IMR-90 (cell line): ENCODE results near the gene CCT4. TPM values are rescaled to one million over a fixed set of nuclear protein-coding genes. Genes with fewer than 3 reads are reported as not detected.

ENCODE experiments used
- ATAC-seq: fragments of 200-7000 bp; cut with Tn5 transposase; 2 replicates; pipeline ENCODE4 v1.9.1; 2020; ENCODE audit warnings: low read depth, mild to moderate bottlenecking, moderate library complexity
- BruUV-seq: library from RNA; stranded (reverse); fragments of 400-500 nt; replicated peaks from 2 replicates; lab custom pipeline; 2021; lab: Mats Ljungman, UMichigan
- CTCF ChIA-PET: fragments of 300-600 bp; formaldehyde crosslinking; extraction: SDS; loops from one replicate; lab custom pipeline; 2021; ENCODE audit warnings: antibody characterized with exemption; lab: Yijun Ruan, JAX
- POLR2A ChIA-PET: fragments of 300-600 bp; sonication (Branson Sonifier 250); formaldehyde crosslinking; loops from one replicate; lab custom pipeline; 2022; ENCODE audit warnings: antibody characterized with exemption; ENCODE audit not compliant: unreplicated experiment; lab: Charles Lee
- DNase-seq: peaks from one replicate; pipeline ENCODE4 v3.0.0; 2013
- H2AFZ ChIP-seq: replicated peaks from 2 replicates; pipeline ENCODE3; 2013; ENCODE audit warnings: low read length, mild to moderate bottlenecking; ENCODE audit not compliant: poor library complexity
- H2AK5ac ChIP-seq: 2 replicates; pipeline ENCODE4 v1.6.1; 2013; ENCODE audit warnings: low read depth, low read length, inconsistent platforms
- H2AK9ac ChIP-seq: replicated peaks from 2 replicates; pipeline ENCODE3; 2013; ENCODE audit warnings: mild to moderate bottlenecking, low read depth, low read length, moderate library complexity; ENCODE audit not compliant: poor library complexity
- H2BK120ac ChIP-seq: 2 replicates; pipeline ENCODE4 v1.6.1; 2013; ENCODE audit warnings: low read depth, low read length, inconsistent platforms
- H2BK15ac ChIP-seq: 3 replicates; pipeline ENCODE4 v1.6.1; 2013; ENCODE audit warnings: low read depth, low read length, inconsistent platforms
- H2BK20ac ChIP-seq: 2 replicates; pipeline ENCODE4 v1.6.1; 2013; ENCODE audit warnings: low read depth, mild to moderate bottlenecking, inconsistent platforms, low read length, moderate library complexity
- H2BK5ac ChIP-seq: 2 replicates; pipeline ENCODE4 v1.6.1; 2013; ENCODE audit warnings: mild to moderate bottlenecking, low read depth, low read length, inconsistent platforms; ENCODE audit not compliant: poor library complexity, severe bottlenecking
- H3K14ac ChIP-seq: replicated peaks from 2 replicates; pipeline ENCODE4 v1.6.1; 2013; ENCODE audit warnings: low read depth, low read length, inconsistent platforms
- H3K18ac ChIP-seq: 2 replicates; pipeline ENCODE4 v1.6.1; 2013; ENCODE audit warnings: low read depth, low read length, control low read depth
- H3K23ac ChIP-seq: 2 replicates; pipeline ENCODE4 v1.6.1; 2013; ENCODE audit warnings: low read depth, low read length, inconsistent platforms
- H3K27ac ChIP-seq: 2 replicates; pipeline ENCODE4 v1.5.1; 2013; ENCODE audit warnings: mild to moderate bottlenecking, control low read depth, low read length; ENCODE audit not compliant: insufficient read depth
- H3K27me3 ChIP-seq: 2 replicates; pipeline ENCODE4 v1.6.1; 2013; ENCODE audit warnings: low read length; ENCODE audit not compliant: control insufficient read depth, insufficient read depth
- H3K36me3 ChIP-seq: 2 replicates; pipeline ENCODE4 v1.6.1; 2013; ENCODE audit warnings: low read length, mixed read lengths; ENCODE audit not compliant: control insufficient read depth, insufficient read depth
- H3K4ac ChIP-seq: 2 replicates; pipeline ENCODE4 v1.6.1; 2013; ENCODE audit warnings: low read depth, low read length, inconsistent platforms
- H3K4me1 ChIP-seq: 2 replicates; pipeline ENCODE4 v1.6.1; 2013; ENCODE audit warnings: low read length, mixed read lengths; ENCODE audit not compliant: control insufficient read depth, insufficient read depth
- H3K4me2 ChIP-seq: 2 replicates; pipeline ENCODE4 v1.6.1; 2013; ENCODE audit warnings: low read depth, mild to moderate bottlenecking, control low read depth, low read length, moderate library complexity
- H3K4me3 ChIP-seq: 2 replicates; pipeline ENCODE4 v1.5.1; 2013; ENCODE audit warnings: low read depth, mild to moderate bottlenecking, control low read depth, low read length, moderate library complexity; ENCODE audit not compliant: insufficient read depth
- H3K56ac ChIP-seq: 2 replicates; pipeline ENCODE4 v1.6.1; 2013; ENCODE audit warnings: low read length, inconsistent platforms; ENCODE audit not compliant: insufficient read depth; ENCODE audit errors: extremely low read depth
- H3K79me1 ChIP-seq, 2 experiments: 2 replicates each; pipeline ENCODE4 v1.6.1; 2013; ENCODE audit warnings: low read length in 2 of 2, inconsistent platforms in 1 of 2, low read depth in 1 of 2
- H3K9ac ChIP-seq: 2 replicates; pipeline ENCODE4 v1.6.1; 2013; ENCODE audit warnings: low read depth, low read length, control low read depth
- H3K9me1 ChIP-seq: 2 replicates; pipeline ENCODE4 v1.6.1; 2013; ENCODE audit warnings: low read length, inconsistent platforms; ENCODE audit not compliant: insufficient read depth
- H3K9me3 ChIP-seq: 2 replicates; pipeline ENCODE4 v1.6.1; 2013; ENCODE audit warnings: low read length; ENCODE audit not compliant: control insufficient read depth, insufficient read depth
- H4K20me1 ChIP-seq: 2 replicates; pipeline ENCODE4 v1.6.1; 2013; ENCODE audit warnings: low read length, inconsistent platforms; ENCODE audit not compliant: insufficient read depth
- H4K5ac ChIP-seq: 2 replicates; pipeline ENCODE4 v1.6.1; 2013; ENCODE audit warnings: mild to moderate bottlenecking, low read depth, low read length, control low read depth
- H4K8ac ChIP-seq, 2 experiments: 2 replicates each; pipeline ENCODE4 v1.6.1; 2013; ENCODE audit warnings: low read depth in 2 of 2, low read length in 2 of 2, control low read depth in 1 of 2, inconsistent platforms in 1 of 2
- H4K91ac ChIP-seq: 2 replicates; pipeline ENCODE4 v1.6.1; 2013; ENCODE audit warnings: low read depth, low read length, inconsistent platforms; ENCODE audit not compliant: insufficient read depth
- CEBPB ChIP-seq: IDR thresholded peaks from 2 replicates; pipeline ENCODE4 v1.6.1; 2012; ENCODE audit warnings: low read depth, low read length, improper control_type of control experiment
- MAFK ChIP-seq: IDR thresholded peaks from 2 replicates; pipeline ENCODE4 v1.6.1; 2012; ENCODE audit warnings: low read depth, low read length, improper control_type of control experiment
- MXI1 ChIP-seq: IDR thresholded peaks from 2 replicates; pipeline ENCODE4 v1.6.1; 2012; ENCODE audit warnings: low read depth, mild to moderate bottlenecking, low read length, moderate library complexity, borderline replicate concordance
- NFE2L2 ChIP-seq: fragments of 150-350 bp; IDR thresholded peaks from 2 replicates; pipeline ENCODE4 v1.6.1; 2016; ENCODE audit warnings: low read depth, mild to moderate bottlenecking, low read length
- WGBS, 2 experiments: methylation state at CpG; one replicate each; pipeline versions ENCODE4 v1.1.5 to v1.1.7; 2013; ENCODE audit warnings: missing lambda C conversion rate in 2 of 2; ENCODE audit not compliant: insufficient read length in 1 of 2; ENCODE audit errors: extremely low coverage in 2 of 2; 5-methylcytosine and 5-hydroxymethylcytosine counted together
- dilution Hi-C: fragments of 300-500 bp; cut with HindIII; formaldehyde crosslinking; loops from one replicate; pipeline ENCODE4 v1.14.3; 2018; ENCODE audit warnings: low sequenced_read_pairs; ENCODE audit not compliant: unreplicated experiment
- in situ Hi-C: fragments of 300-500 bp; cut with MboI; formaldehyde crosslinking; loops from 3 replicates; pipeline ENCODE4 v1.14.3; 2019; ENCODE audit warnings: low sequenced_read_pairs, inconsistent platforms, mixed read lengths
- intact Hi-C: fragments of 100-400 bp; cut with micrococcal nuclease; formaldehyde crosslinking; loops from 2 replicates; pipeline ENCODE4 v1.10.0; 2022
- polyA plus RNA-seq, 3 experiments: library from polyadenylated mRNA; depleted of rRNA; stranded (reverse); fragments of >200 nt; gene quantifications; 2 replicates each; pipeline ENCODE4 v1.2.3, GENCODE V29; 2012; ENCODE audit warnings: low replicate concordance in 1 of 3
- total RNA-seq: library from RNA; depleted of rRNA; stranded (reverse); fragments of >200 nt; gene quantifications from 2 replicates; pipeline ENCODE4 v1.2.3, GENCODE V29; 2012

Gene CCT4
- total and polyA plus RNA-seq, 2 of the 4 experiments (the other 2 are of a cell fraction), result 94.4 to 187 TPM

DNA sequence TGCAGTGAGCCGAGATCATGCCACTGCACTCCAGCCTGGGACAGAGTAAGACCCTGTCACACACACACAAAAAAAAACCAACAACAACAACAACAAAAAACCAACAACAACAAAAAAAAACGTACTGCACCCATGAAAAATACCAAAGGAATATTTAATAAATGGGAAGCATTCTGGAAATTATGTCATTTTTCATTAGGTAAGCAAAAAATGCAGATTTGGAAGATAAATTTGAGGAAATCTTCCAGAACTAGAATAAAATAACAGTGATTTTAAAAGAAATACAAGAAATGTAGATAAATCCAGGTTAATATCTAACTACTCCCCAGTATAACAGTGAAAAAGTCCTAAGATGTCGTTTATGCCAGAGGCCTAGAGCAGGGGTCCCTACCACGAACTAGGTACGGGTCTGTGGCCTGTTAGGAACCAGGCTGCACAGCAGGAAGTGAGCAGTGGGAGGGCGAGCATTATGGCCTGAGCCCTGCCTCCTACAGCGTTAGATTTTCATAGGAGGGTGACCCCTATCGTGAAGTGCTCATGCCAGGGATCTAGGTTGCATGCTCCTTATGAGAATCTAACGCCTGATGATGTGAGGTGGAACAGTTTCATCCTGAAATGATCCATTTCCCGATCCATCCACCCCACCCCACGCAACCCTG is 56.1 kb downstream of the CCT4 start:
- TF ChIP-seq NFE2L2 (no peak), MXI1 (no peak), CEBPB (no peak), MAFK (peak; percentile 63)
- H3K4ac ChIP-seq, result no peak overlapping the region
- H2AK9ac ChIP-seq, result no peak overlapping the region
- H3K36me3 ChIP-seq, result no peaks in the 10 kb centered on the region
- no peaks in the 10 kb centered on the region for H4K20me1 ChIP-seq
- H4K8ac ChIP-seq, result no peak overlapping the region
- intact Hi-C loops, result no loop called here
- no peak overlapping the region for H2BK15ac ChIP-seq
- dilution Hi-C loops, result no loop called here
- DNase-seq, result no peak
- no peaks in the 10 kb centered on the region for H3K4me1 ChIP-seq
- H3K9me3 ChIP-seq, result no peaks in the 10 kb centered on the region
- in situ Hi-C loops, result no loop called here
- no peak overlapping the region for H4K5ac ChIP-seq
- H3K14ac ChIP-seq, result no peak overlapping the region
- H3K4me2 ChIP-seq, result no peak overlapping the region
- no peak overlapping the region for H2AFZ ChIP-seq
- H3K79me1 ChIP-seq, result no peaks in the 10 kb centered on the region
- no peak overlapping the region for H3K56ac ChIP-seq
- H2BK5ac ChIP-seq, result no peak overlapping the region
- WGBS, 2 experiments, result 50% methylated on average over 2 of the region's 11 CpGs; no CpG with 5 or more reads in 1 of the 2 experiments
- H2BK120ac ChIP-seq, result no peak overlapping the region
- H3K9ac ChIP-seq, result no peak overlapping the region
- BruUV-seq, result no TSS peak
- H3K18ac ChIP-seq, result no peak overlapping the region
- no peak overlapping the region for H2BK20ac ChIP-seq
- ChIA-PET CTCF (no interaction called here), POLR2A (no interaction called here)
- no peak overlapping the region for H3K27ac ChIP-seq
- H4K91ac ChIP-seq, result no peak overlapping the region
- no peak overlapping the region for H2AK5ac ChIP-seq
- H3K9me1 ChIP-seq, result no peaks in the 10 kb centered on the region; the same call in 1 of the 2 replicates
- no peak for ATAC-seq
- H3K27me3 ChIP-seq, result no peaks in the 10 kb centered on the region
- H3K23ac ChIP-seq, result no peak overlapping the region
- H3K4me3 ChIP-seq, result no peak overlapping the region
